Smooth muscle cell (in vitro differentiated cells): Measurements from ENCODE around the gene PIAS2. TPM values are rescaled to one million over a fixed set of nuclear protein-coding genes. Genes with fewer than 3 reads are reported as not detected.
"Not testable (repeated sequence)": the region's sequence is repeated elsewhere in the genome, so short reads cannot be mapped to it uniquely, and the experiment has no call there.

Experiments
- DNase-seq: peaks from one replicate; lab custom pipeline; 2025; ENCODE audit not compliant: unreplicated experiment; lab: John Stamatoyannopoulos, UW
- H2AFZ ChIP-seq: fragments of 200-600 bp; sonication (generic); 2 replicates; pipeline ENCODE4 v1.6.0; 2016; ENCODE audit warnings: antibody characterized with exemption, low read depth, mild to moderate bottlenecking
- H3F3A ChIP-seq: fragments of 200-600 bp; sonication (generic); 2 replicates; pipeline ENCODE4 v1.6.0; 2017; ENCODE audit warnings: antibody characterized with exemption, low read depth
- H3K27ac ChIP-seq: fragments of 200-600 bp; sonication (generic); 2 replicates; pipeline ENCODE4 v1.5.1; 2016; ENCODE audit warnings: low read depth, mild to moderate bottlenecking
- H3K27me3 ChIP-seq: fragments of 200-600 bp; sonication (generic); 2 replicates; pipeline ENCODE4 v1.6.1; 2016; ENCODE audit warnings: low read depth, mild to moderate bottlenecking
- H3K36me3 ChIP-seq: fragments of 200-600 bp; sonication (generic); 2 replicates; pipeline ENCODE4 v1.5.1; 2016; ENCODE audit warnings: low read depth
- H3K4me1 ChIP-seq: fragments of 200-600 bp; sonication (generic); 2 replicates; pipeline ENCODE4 v1.5.1; 2016; ENCODE audit warnings: low read depth
- H3K4me2 ChIP-seq: fragments of 200-600 bp; sonication (generic); 2 replicates; pipeline ENCODE4 v1.6.0; 2016; ENCODE audit warnings: mild to moderate bottlenecking
- H3K4me3 ChIP-seq: fragments of 200-600 bp; sonication (generic); 2 replicates; pipeline ENCODE4 v1.5.1; 2016; ENCODE audit warnings: mild to moderate bottlenecking
- H3K79me2 ChIP-seq: fragments of 200-600 bp; sonication (generic); 2 replicates; pipeline ENCODE4 v1.6.0; 2016; ENCODE audit warnings: low read depth, mild to moderate bottlenecking
- H3K9ac ChIP-seq: fragments of 200-600 bp; sonication (generic); 2 replicates; pipeline ENCODE4 v1.6.0; 2016; ENCODE audit warnings: low read depth
- H3K9me3 ChIP-seq: fragments of 200-600 bp; sonication (generic); replicated peaks from 2 replicates; pipeline ENCODE4 v1.5.1; 2016; ENCODE audit warnings: low read depth
- H4K20me1 ChIP-seq: fragments of 200-600 bp; sonication (generic); 2 replicates; pipeline ENCODE4 v1.6.0; 2016; ENCODE audit warnings: low read depth
- CTCF ChIP-seq: fragments of 200-600 bp; sonication (generic); IDR thresholded peaks from 2 replicates; pipeline ENCODE4 v1.5.1; 2017; ENCODE audit warnings: borderline replicate concordance, mild to moderate bottlenecking, antibody characterized with exemption; ENCODE audit not compliant: insufficient read depth, poor library complexity, severe bottlenecking
- WGBS: methylation state at CpG from one replicate; pipeline ENCODE4 v1.1.7; 2016; ENCODE audit warnings: low lambda C conversion rate; 5-methylcytosine and 5-hydroxymethylcytosine counted together
- polyA plus RNA-seq: library from polyadenylated mRNA; unstranded; fragments of >200 nt; fragmentation: Nextera tagmentation; extraction: Ambion mirVana; gene quantifications from 2 replicates; pipeline ENCODE4 v1.2.1, GENCODE V29; 2016
- total RNA-seq: library from RNA; depleted of rRNA; stranded (reverse); fragments of >200 nt; gene quantifications from 2 replicates; pipeline ENCODE4 v1.2.3, GENCODE V29; 2014

Gene PIAS2
- total and polyA plus RNA-seq, 2 experiments from 2014 or later, result 15.7 to 26.6 TPM

- 77% methylated on average over 2 of the region's 2 CpGs for WGBS
- Histone ChIP-seq H2AFZ (no peak overlapping the region), H3F3A (peaks cover 3% of the 10 kb centered on the region), H3K4me2 (no peak overlapping the region), H3K36me3 (no peaks in the 10 kb centered on the region), H3K9ac (no peak overlapping the region), H3K27me3 (no peaks in the 10 kb centered on the region), H3K4me3 (no peak overlapping the region), H3K27ac (no peak overlapping the region), H3K9me3 (no peaks in the 10 kb centered on the region), H4K20me1 (no peaks in the 10 kb centered on the region), H3K4me1 (peaks cover 11% of the 10 kb centered on the region), H3K79me2 (no peaks in the 10 kb centered on the region)
- DNase-seq, result no peak
- TF ChIP-seq CTCF, result no peak
These were observed 106.8 kb downstream of the PIAS2 start for GRCh38 chr18:46810481-46811000.

- TF ChIP-seq CTCF, result no peak
- Histone ChIP-seq H3K9ac (no peak overlapping the region), H3K27ac (no peak overlapping the region), H3K4me2 (no peak overlapping the region), H3K79me2 (no peaks in the 10 kb centered on the region), H3K36me3 (no peaks in the 10 kb centered on the region), H3K9me3 (no peaks in the 10 kb centered on the region), H3K27me3 (no peaks in the 10 kb centered on the region), H3F3A (no peaks in the 10 kb centered on the region), H2AFZ (no peak overlapping the region), H4K20me1 (no peaks in the 10 kb centered on the region), H3K4me3 (no peak overlapping the region), H3K4me1 (peaks cover 11% of the 10 kb centered on the region)
- WGBS, result 97% methylated on average over 5 of the region's 5 CpGs
- DNase-seq, result no peak
These were observed 108.2 kb downstream of the PIAS2 start for GRCh38 chr18:46809145-46809544.

- not testable (repeated sequence) for H3K9ac ChIP-seq, H3K36me3 ChIP-seq, H2AFZ ChIP-seq, H3K4me3 ChIP-seq, H3K27ac ChIP-seq, H3K9me3 ChIP-seq, H3F3A ChIP-seq, H3K4me2 ChIP-seq, H3K4me1 ChIP-seq, DNase-seq, H3K79me2 ChIP-seq, H4K20me1 ChIP-seq, H3K27me3 ChIP-seq
- WGBS, result 95% methylated on average over 6 of the region's 6 CpGs
These were observed 121.4 kb downstream of the PIAS2 start for GRCh38 chr18:46795945-46796344.

- H3K9me3 ChIP-seq, result no peaks in the 10 kb centered on the region
- 69% methylated on average over 1 of the region's 1 CpG for WGBS
These were observed 122.7 kb downstream of the PIAS2 start for GRCh38 chr18:46794607-46795006.

More at GRCh38 chr18:46794607-46795006, 122.7 kb downstream of the PIAS2 start:
- H3K27ac ChIP-seq, result no peak overlapping the region
- no peaks in the 10 kb centered on the region for H4K20me1 ChIP-seq
- H3K4me2 ChIP-seq, result no peak overlapping the region
- no peak for TF ChIP-seq CTCF
- no peak overlapping the region for H3K9ac ChIP-seq
- H3F3A ChIP-seq, result no peaks in the 10 kb centered on the region
- H2AFZ ChIP-seq, result no peak overlapping the region
- no peaks in the 10 kb centered on the region for H3K4me1 ChIP-seq
- no peak overlapping the region for H3K4me3 ChIP-seq
- no peaks in the 10 kb centered on the region for H3K79me2 ChIP-seq
- H3K27me3 ChIP-seq, result no peaks in the 10 kb centered on the region
- H3K36me3 ChIP-seq, result no peaks in the 10 kb centered on the region
- DNase-seq, result no peak
